Stimulated activated CD4-positive, alpha-beta T cell treated with anti-CD3 and anti-CD28 coated beads, TNF-alpha, amount 100 ng/mL, for 1 hour (primary cell): ENCODE measurements around the gene LPCAT1.
A peak's percentile ranks its signal among the peaks of the same experiment; 100 is the strongest.

ENCODE experiments used
- DNase-seq, 3 donors: peaks; one replicate each; pipeline ENCODE4 v3.0.0-alpha.2; 2020; ENCODE audit warnings: low read depth in 3 of 3, low spot score in 1 of 3

Gene LPCAT1

GRCh38 chr5:1446602-1447343 lies 77.0 kb downstream of the LPCAT1 start:
- DNase-seq: no peak

GRCh38 chr5:1445689-1446601 lies 77.8 kb downstream of the LPCAT1 start:
- no peak for DNase-seq

- DNase-seq: peak in 1 of 3 donors; percentile 12
Observed at GRCh38 chr5:1445313-1445688, 78.5 kb downstream of the LPCAT1 start, which contains the start of gene SLC6A3. Gene SLC6A3 (minus strand): TSS chr5:1445440. CDS start chr5:1443197, 2,243 bp downstream.

GRCh38 chr5:1444361-1445189 lies 79.2 kb downstream of the LPCAT1 start:
- no peak for DNase-seq

- no peak for DNase-seq
Observed at GRCh38 chr5:1443991-1444360, 79.8 kb downstream of the LPCAT1 start.

GRCh38 chr5:1443171-1443570 lies 80.6 kb downstream of the LPCAT1 start:
- no peak for DNase-seq

GRCh38 chr5:1442222-1443145 lies 81.3 kb downstream of the LPCAT1 start:
- DNase-seq: no peak

GRCh38 chr5:1441166-1441865 lies 82.4 kb downstream of the LPCAT1 start:
- DNase-seq: no peak

- no peak for DNase-seq
Observed at GRCh38 chr5:1440098-1440493, 83.7 kb downstream of the LPCAT1 start.

GRCh38 chr5:1439388-1440097 lies 84.2 kb downstream of the LPCAT1 start:
- DNase-seq: no peak

GRCh38 chr5:1438871-1439270 lies 84.9 kb downstream of the LPCAT1 start:
- no peak for DNase-seq

- no peak for DNase-seq
Observed at GRCh38 chr5:1437876-1438559, 85.7 kb downstream of the LPCAT1 start.

- DNase-seq: no peak
Observed at GRCh38 chr5:1437226-1437829, 86.4 kb downstream of the LPCAT1 start.

- DNase-seq: no peak
Observed at GRCh38 chr5:1436681-1437080, 87.1 kb downstream of the LPCAT1 start.

- DNase-seq: no peak
Observed at GRCh38 chr5:1436036-1436435, 87.7 kb downstream of the LPCAT1 start.

GRCh38 chr5:1435369-1435768 lies 88.4 kb downstream of the LPCAT1 start:
- DNase-seq: no peak

- DNase-seq: no peak
Observed at GRCh38 chr5:1432296-1432695, 91.5 kb downstream of the LPCAT1 start.

- DNase-seq: no peak
Observed at GRCh38 chr5:1431896-1432295, 91.9 kb downstream of the LPCAT1 start.
